ENCODE measurements around the gene TCERG1L.
"Not testable (repeated sequence)": the region's sequence is repeated elsewhere in the genome, so short reads cannot be mapped to it uniquely, and the experiment has no call there.

The TCERG1L gene

GRCh38 chr10:131160219-131160875 lies 151.2 kb downstream of the TCERG1L start:
- no peak for DNase-seq

- DNase-seq, result no peak
Observed at GRCh38 chr10:131159771-131160170, 151.8 kb downstream of the TCERG1L start.

- DNase-seq, result no peak
Observed at GRCh38 chr10:131158695-131159094, 152.8 kb downstream of the TCERG1L start.

- DNase-seq, result no peak
Observed at GRCh38 chr10:131157899-131158298, 153.6 kb downstream of the TCERG1L start.

- DNase-seq, result no peak
Observed at GRCh38 chr10:131155876-131156230, 155.7 kb downstream of the TCERG1L start.

GRCh38 chr10:131155218-131155875 lies 156.2 kb downstream of the TCERG1L start:
- no peak for DNase-seq

GRCh38 chr10:131154306-131155025 lies 157.1 kb downstream of the TCERG1L start:
- no peak for DNase-seq

GRCh38 chr10:131152456-131152855 lies 159.1 kb downstream of the TCERG1L start:
- DNase-seq, result not testable (repeated sequence)

- DNase-seq, result no peak
Observed at GRCh38 chr10:131150126-131150525, 161.4 kb downstream of the TCERG1L start.

GRCh38 chr10:131149586-131149985 lies 161.9 kb downstream of the TCERG1L start:
- no peak for DNase-seq

GRCh38 chr10:131149111-131149510 lies 162.4 kb downstream of the TCERG1L start:
- DNase-seq, result no peak

- DNase-seq, result no peak
Observed at GRCh38 chr10:131148270-131148669, 163.3 kb downstream of the TCERG1L start.

- DNase-seq, result no peak
Observed at GRCh38 chr10:131147301-131147975, 164.1 kb downstream of the TCERG1L start.

GRCh38 chr10:131146790-131147189 lies 164.7 kb downstream of the TCERG1L start:
- no peak for DNase-seq

GRCh38 chr10:131145756-131146155 lies 165.8 kb downstream of the TCERG1L start:
- no peak for DNase-seq

- no peak for DNase-seq
Observed at GRCh38 chr10:131144711-131145375, 166.7 kb downstream of the TCERG1L start.

GRCh38 chr10:131144196-131144595 lies 167.3 kb downstream of the TCERG1L start:
- no peak for DNase-seq

GRCh38 chr10:131143425-131144165 lies 167.9 kb downstream of the TCERG1L start:
- no peak for DNase-seq

- no peak for DNase-seq
Observed at GRCh38 chr10:131142517-131143380, 168.8 kb downstream of the TCERG1L start.

- no peak for DNase-seq
Observed at GRCh38 chr10:131141645-131142516, 169.6 kb downstream of the TCERG1L start.
